Karpas-422 (cell line): ENCODE data around the gene CNTFR. TPM values are rescaled to one million over a fixed set of nuclear protein-coding genes. Genes with fewer than 3 reads are reported as not detected.
A peak's percentile ranks its signal among the peaks of the same experiment; 100 is the strongest.

Experiments used
- DNase-seq: peaks from one replicate; pipeline ENCODE4 v3.0.0-alpha.2; 2015
- H2AFZ ChIP-seq: fragments of 200-600 bp; sonication (generic); 2 replicates; pipeline ENCODE4 v1.6.1; 2014; ENCODE audit warnings: antibody characterized with exemption, low read length, mixed read lengths
- H3K27ac ChIP-seq: fragments of 200-600 bp; sonication (generic); 2 replicates; pipeline ENCODE4 v1.5.1; 2014; ENCODE audit warnings: mild to moderate bottlenecking, low read length, moderate library complexity
- H3K27me3 ChIP-seq: fragments of 200-600 bp; sonication (generic); 2 replicates; pipeline ENCODE4 v1.6.1; 2014; ENCODE audit warnings: low read length, mixed read lengths
- H3K36me3 ChIP-seq: fragments of 200-600 bp; sonication (generic); 2 replicates; pipeline ENCODE4 v1.6.1; 2014; ENCODE audit warnings: low read length, mixed read lengths; ENCODE audit not compliant: insufficient read depth
- H3K4me1 ChIP-seq: fragments of 200-600 bp; sonication (generic); 2 replicates; pipeline ENCODE4 v1.6.1; 2014; ENCODE audit warnings: mild to moderate bottlenecking, low read length, mixed read lengths
- H3K4me2 ChIP-seq: fragments of 200-600 bp; sonication (generic); 2 replicates; pipeline ENCODE4 v1.6.1; 2014; ENCODE audit warnings: low read length, low read depth, mild to moderate bottlenecking; ENCODE audit not compliant: poor library complexity, severe bottlenecking
- H3K4me3 ChIP-seq: fragments of 200-600 bp; sonication (generic); 2 replicates; pipeline ENCODE4 v1.5.1; 2014; ENCODE audit warnings: mild to moderate bottlenecking, antibody characterized with exemption, low read length, mixed read lengths
- H3K79me2 ChIP-seq: fragments of 200-600 bp; sonication (generic); 2 replicates; pipeline ENCODE4 v1.6.1; 2014; ENCODE audit warnings: mild to moderate bottlenecking, low read length, mixed read lengths
- H3K9ac ChIP-seq: fragments of 200-600 bp; sonication (generic); 2 replicates; pipeline ENCODE4 v1.6.0; 2014; ENCODE audit warnings: low read length
- H3K9me2 ChIP-seq: fragments of 200-600 bp; sonication (generic), shearing (Covaris generic); replicated peaks from 2 replicates; pipeline ENCODE4 v1.6.0; 2014; ENCODE audit warnings: mild to moderate bottlenecking, low read length, moderate library complexity; ENCODE audit not compliant: insufficient read depth
- H3K9me3 ChIP-seq: fragments of 300-700, 200-600 bp; sonication (generic); 2 replicates; pipeline ENCODE4 v1.6.1; 2014; ENCODE audit warnings: low read length, mixed read lengths
- H4K20me1 ChIP-seq: fragments of 200-600 bp; sonication (generic); 2 replicates; pipeline ENCODE4 v1.6.1; 2014; ENCODE audit warnings: mild to moderate bottlenecking, antibody characterized with exemption, low read length, low read depth; ENCODE audit not compliant: insufficient read depth
- total RNA-seq: library from RNA; depleted of rRNA; stranded (reverse); fragments of >200 nt; shearing (Covaris generic); gene quantifications from 2 replicates; pipeline ENCODE4 v1.2.3, GENCODE V29; 2014; ENCODE audit warnings: low replicate concordance

The CNTFR gene
- total RNA-seq, 1 experiment from 2014 or later: not detected

DNA sequence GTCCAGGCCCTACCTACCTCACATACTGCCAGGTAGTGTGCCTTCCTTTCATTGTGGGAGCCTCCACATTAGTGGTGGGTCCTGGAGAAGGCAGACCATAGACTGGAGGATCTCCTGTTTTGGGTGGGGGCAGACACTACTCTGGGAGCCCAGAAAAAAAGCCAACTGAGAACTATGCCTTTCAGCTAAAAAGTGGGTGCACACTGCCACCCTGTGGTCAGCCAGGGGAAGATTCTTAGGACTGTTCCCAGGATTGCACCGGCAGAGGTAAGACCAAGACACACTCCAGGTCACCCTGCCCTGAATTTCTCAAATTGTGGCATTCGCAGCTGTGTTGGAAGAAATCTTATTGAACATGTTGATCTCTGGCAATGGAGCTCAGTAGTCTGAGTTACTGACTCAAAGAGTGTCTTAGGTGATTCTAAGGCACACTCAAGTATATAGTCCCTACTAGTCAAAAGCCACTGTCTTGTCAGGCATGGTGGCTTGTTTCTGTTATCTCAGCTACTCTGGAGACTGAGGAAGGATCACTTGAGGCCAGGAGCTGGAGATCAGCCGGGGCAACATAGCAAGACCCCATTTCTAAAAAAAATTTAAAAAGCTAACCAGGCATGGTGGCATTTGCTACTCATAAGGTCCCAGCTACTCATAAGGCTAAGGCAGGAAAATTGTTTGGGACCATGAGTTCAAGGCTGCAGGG is 44.5 kb upstream of the CNTFR start:
- Histone ChIP-seq H3K79me2 (peaks cover 22% of the 10 kb centered on the region), H3K27ac (no peak overlapping the region), H3K36me3 (peaks cover 10% of the 10 kb centered on the region; the same call in 1 of the 2 replicates), H3K4me1 (peaks cover 30% of the 10 kb centered on the region), H4K20me1 (peaks cover 18% of the 10 kb centered on the region), H3K4me2 (no peak overlapping the region), H3K9me3 (no peaks in the 10 kb centered on the region), H3K9ac (no peak overlapping the region), H3K27me3 (no peaks in the 10 kb centered on the region), H3K9me2 (no peaks in the 10 kb centered on the region), H2AFZ (no peak overlapping the region), H3K4me3 (no peak overlapping the region)
- DNase-seq: peak; percentile 89

DNA sequence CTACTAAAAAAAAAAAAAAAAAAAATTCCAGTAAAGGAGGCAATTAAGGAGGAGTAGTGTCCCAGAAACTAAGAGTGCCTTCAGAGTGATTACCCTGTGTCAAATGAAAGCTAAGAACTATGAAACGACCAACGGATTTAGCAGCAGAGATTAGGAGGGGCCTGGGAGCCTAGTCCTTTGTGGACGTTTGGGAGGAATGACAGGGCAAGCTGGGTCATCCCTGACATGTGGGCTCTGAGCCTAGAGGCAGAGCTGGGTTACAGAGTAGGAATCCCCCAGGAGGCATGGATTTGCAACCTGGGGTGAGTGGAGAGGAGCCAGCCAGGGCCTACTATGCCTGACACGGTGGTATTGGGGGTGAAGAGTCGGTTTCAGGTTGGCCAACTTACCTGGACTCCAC is 43.6 kb upstream of the CNTFR start:
- Histone ChIP-seq H3K9me3 (no peaks in the 10 kb centered on the region), H3K36me3 (peaks cover 10% of the 10 kb centered on the region; the same call in 1 of the 2 replicates), H3K4me1 (peaks cover 27% of the 10 kb centered on the region)

DNA sequence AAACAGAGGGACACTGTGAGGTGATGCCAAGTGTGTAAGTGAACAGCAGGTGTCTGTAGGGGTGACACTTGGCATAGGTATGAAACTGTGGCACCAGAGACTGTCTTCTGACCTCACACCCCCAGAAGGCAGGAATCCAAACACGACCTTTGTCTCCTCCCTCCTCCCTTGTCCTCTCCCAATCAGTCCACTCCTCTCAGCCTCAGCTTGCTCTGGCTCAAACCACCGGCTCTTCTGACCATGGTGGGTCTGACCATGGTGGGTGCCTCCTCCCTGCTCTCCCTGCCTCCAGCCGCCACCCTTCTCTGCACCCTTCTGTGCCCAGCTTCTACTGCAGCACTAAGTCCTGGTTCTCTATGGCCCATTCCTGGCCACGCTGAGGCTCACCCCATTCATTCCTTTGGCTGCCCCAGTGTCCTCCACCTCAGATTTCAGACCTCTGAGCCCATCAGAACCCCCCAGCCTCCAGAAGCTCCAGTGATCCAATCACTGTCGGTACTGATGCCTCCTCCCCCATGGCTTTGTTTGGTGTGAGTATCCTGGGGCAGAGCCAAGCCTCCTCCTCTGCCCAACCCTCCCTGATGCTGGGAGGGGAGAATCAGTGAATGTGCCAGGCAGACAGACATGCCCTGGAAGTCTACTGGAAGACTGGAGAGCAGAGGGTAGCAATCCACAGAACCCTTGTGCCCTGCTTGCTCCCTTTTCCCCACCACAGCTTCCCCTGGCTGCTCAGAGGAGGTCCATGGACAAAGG is 41.1 kb upstream of the CNTFR start:
- Histone ChIP-seq H3K79me2 (peaks cover 4% of the 10 kb centered on the region; the same call in 1 of the 2 replicates), H3K9me2 (no peaks in the 10 kb centered on the region), H3K27me3 (0 out of 2 replicates have a peak, but pooled peaks cover 4% of the 10 kb centered on the region), H3K9ac (no peak overlapping the region), H3K4me3 (no peak overlapping the region), H3K4me1 (peaks cover 12% of the 10 kb centered on the region), H3K9me3 (no peaks in the 10 kb centered on the region), H3K36me3 (peaks cover 6% of the 10 kb centered on the region; the same call in 1 of the 2 replicates), H3K27ac (no peak overlapping the region), H3K4me2 (no peak overlapping the region), H4K20me1 (peaks cover 13% of the 10 kb centered on the region), H2AFZ (no peak overlapping the region)
- peak; percentile 38 for DNase-seq

More for the DNA sequence above, 43.6 kb upstream of the CNTFR start:
- Histone ChIP-seq H3K4me2 (no peak overlapping the region), H3K9me2 (no peaks in the 10 kb centered on the region), H2AFZ (no peak overlapping the region), H3K4me3 (no peak overlapping the region), H3K9ac (no peak overlapping the region), H3K27ac (no peak overlapping the region), H4K20me1 (peaks cover 18% of the 10 kb centered on the region), H3K27me3 (no peaks in the 10 kb centered on the region), H3K79me2 (peaks cover 22% of the 10 kb centered on the region)
- no peak for DNase-seq

DNA sequence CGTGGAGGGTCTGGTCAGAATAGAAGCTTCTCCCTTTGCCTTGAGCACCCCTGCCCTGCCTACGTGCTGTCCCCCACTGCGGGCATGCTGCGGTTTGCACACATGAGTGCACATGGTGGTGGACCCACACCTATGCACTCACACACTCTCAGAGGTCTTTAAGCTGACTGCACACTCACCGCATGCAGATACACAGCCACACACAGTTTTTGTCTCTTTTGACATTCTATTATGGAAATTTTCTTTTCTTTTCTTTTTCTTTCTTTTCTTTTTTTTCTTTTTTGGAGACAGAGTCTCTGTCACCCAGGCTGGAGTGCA is 39.9 kb upstream of the CNTFR start:
- peak; percentile 38 for DNase-seq
- peaks cover 7% of the 10 kb centered on the region for H3K4me1 ChIP-seq
- no peaks in the 10 kb centered on the region for H3K79me2 ChIP-seq
- H3K4me3 ChIP-seq: no peak overlapping the region; the same call in 1 of the 2 replicates
- no peak overlapping the region for H2AFZ ChIP-seq
- H3K4me2 ChIP-seq: no peak overlapping the region
- 0 out of 2 replicates have a peak, but pooled peaks cover 3% of the 10 kb centered on the region for H4K20me1 ChIP-seq
- no peak overlapping the region for H3K27ac ChIP-seq
- no peaks in the 10 kb centered on the region for H3K9me3 ChIP-seq
- H3K36me3 ChIP-seq: no peaks in the 10 kb centered on the region
- 0 out of 2 replicates have a peak, but pooled peaks cover 4% of the 10 kb centered on the region for H3K27me3 ChIP-seq
- no peak overlapping the region for H3K9ac ChIP-seq
- no peaks in the 10 kb centered on the region for H3K9me2 ChIP-seq

DNA sequence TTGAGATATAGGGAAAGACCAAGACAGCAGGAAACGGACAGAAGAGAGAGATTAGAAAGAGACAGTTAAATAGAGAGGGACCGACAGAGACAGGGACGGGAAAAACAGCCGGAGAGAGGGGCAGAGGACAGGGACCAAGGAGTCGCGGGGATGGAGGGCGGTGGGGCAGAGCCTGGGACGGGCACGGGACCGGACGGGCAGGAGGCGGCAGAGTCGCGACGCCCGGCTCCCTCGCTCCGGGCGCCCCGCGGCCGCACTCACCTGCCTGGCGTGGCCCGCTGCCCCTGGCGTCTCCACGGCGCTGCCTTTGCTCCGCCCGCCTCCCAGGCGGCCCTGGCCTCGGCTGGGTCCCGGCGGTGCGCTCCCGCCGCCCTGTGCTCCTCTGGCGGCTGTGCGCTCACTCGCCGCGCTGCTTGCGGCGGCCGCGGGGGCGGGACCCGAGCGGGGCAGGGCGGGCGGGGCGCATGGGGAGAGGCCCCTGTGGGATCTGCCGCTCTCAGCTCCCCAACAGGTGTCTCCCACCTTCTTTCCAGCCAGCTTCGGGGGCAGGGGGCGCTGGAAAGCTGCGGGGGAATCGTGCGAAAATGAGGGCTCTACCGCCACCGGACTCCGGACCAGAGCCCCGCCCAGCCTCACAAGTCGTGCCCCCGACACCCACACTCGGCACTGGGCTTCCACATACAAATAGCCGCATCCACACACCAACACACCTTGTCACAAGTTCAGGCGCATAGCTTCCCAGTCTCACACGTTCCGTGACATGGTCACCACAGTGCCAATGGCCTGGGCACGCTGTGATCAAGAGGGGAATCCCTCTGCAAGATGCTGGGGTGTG is 39.3 kb upstream of the CNTFR start, which contains the start of gene ARID3C:
Gene ARID3C (minus strand): TSS at position 411 of the 835 bp plus-strand sequence. CDS start 1,052 bp downstream, outside the sequence.
- no peaks in the 10 kb centered on the region for H3K9me2 ChIP-seq
- no peak within 1 kb of the TSS for H3K27ac ChIP-seq
- H3K27me3 ChIP-seq: 0 out of 2 replicates have a peak, but pooled peaks cover 4% of the 10 kb centered on the region
- no peaks in the 10 kb centered on the region for H3K9me3 ChIP-seq
- peak within 1 kb of the TSS; percentile 16; the same call in 1 of the 2 replicates for H3K4me3 ChIP-seq
- H3K4me1 ChIP-seq: peaks cover 7% of the 10 kb centered on the region
- no peak within 1 kb of the TSS for H3K9ac ChIP-seq
- H3K36me3 ChIP-seq: no peaks in the 10 kb centered on the region
- peak within 1 kb of the TSS; percentile 38 for H3K4me2 ChIP-seq
- no peak within 1 kb of the TSS for H2AFZ ChIP-seq
- DNase-seq: peak; percentile 37
- H3K79me2 ChIP-seq: no peaks in the 10 kb centered on the region
- H4K20me1 ChIP-seq: 0 out of 2 replicates have a peak, but pooled peaks cover 3% of the 10 kb centered on the region

DNA sequence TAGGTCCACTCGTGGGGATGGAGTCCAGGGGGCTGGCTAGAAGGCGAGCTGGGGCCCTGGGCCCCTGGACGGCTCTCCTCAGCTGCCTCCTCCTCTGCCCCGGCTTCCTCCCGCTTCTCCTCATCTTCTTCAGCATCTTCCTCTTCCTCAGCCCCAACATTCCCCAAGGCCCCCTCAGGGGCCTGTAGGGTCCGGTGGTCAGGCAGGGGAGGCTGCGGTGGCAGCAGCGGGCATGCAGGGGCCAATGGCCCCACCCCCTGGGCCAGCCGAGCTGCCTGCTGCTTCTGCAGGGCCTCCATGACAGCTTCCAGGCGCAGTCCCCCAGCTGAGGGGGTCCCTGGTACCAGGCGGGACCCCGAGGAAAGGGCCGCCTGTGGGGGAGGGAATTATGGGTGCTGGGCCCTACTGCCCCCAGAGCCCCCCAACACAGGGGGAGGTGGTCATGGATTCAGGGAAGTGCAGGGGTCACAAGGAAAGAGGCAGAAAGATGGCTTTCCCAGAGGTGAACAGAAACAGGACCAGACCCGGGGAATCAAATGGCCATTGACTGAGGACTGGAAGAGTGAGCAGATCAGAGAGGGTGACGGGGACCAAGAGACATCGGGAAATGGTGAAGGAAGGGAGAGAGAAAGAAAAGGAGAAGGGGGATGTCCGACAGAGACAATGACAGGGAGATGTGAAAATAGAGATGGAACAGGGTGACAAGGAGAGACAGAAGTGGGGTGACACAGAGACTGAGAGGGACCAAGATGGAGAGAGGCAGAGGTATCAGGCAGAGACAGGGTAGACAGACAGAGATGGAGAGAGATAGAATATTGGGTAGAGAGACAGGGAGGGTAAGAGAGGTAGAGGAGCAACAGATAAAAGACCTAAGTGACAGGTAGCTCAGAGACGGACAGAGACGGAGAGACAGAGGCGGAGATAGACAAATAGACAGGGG is 38.5 kb upstream of the CNTFR start:
- peak overlapping the region; percentile 16; the same call in 1 of the 2 replicates for H3K4me3 ChIP-seq
- H2AFZ ChIP-seq: no peak overlapping the region
- DNase-seq: no peak
- 0 out of 2 replicates have a peak, but pooled peaks cover 4% of the 10 kb centered on the region for H3K27me3 ChIP-seq
- H4K20me1 ChIP-seq: 0 out of 2 replicates have a peak, but pooled peaks cover 3% of the 10 kb centered on the region
- no peak overlapping the region for H3K27ac ChIP-seq
- no peaks in the 10 kb centered on the region for H3K9me3 ChIP-seq
- H3K36me3 ChIP-seq: no peaks in the 10 kb centered on the region
- no peaks in the 10 kb centered on the region for H3K9me2 ChIP-seq
- peaks cover 7% of the 10 kb centered on the region for H3K4me1 ChIP-seq
- H3K9ac ChIP-seq: no peak overlapping the region
- H3K79me2 ChIP-seq: no peaks in the 10 kb centered on the region
- peak overlapping the region; percentile 38 for H3K4me2 ChIP-seq

DNA sequence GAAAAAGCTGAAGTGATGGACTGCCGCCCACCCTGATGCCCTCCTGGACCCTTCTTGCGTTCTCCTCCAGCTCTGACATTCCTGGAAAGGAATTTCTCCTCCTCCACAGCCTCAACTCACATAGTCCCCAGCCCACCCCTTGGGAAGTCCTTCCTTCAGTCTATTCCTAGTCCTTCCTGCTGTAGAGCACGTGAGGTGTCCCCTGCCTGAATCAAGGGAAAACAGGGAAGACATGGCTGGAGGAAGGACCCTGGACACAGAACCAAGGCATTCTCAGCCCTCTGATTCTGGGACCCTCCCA is 35.6 kb upstream of the CNTFR start:
- H3K9me3 ChIP-seq: no peaks in the 10 kb centered on the region
- H2AFZ ChIP-seq: no peak overlapping the region
- H3K9me2 ChIP-seq: no peaks in the 10 kb centered on the region
- H3K9ac ChIP-seq: no peak overlapping the region
- no peak overlapping the region for H3K4me2 ChIP-seq
- DNase-seq: no peak
- 0 out of 2 replicates have a peak, but pooled peaks cover 4% of the 10 kb centered on the region for H3K27me3 ChIP-seq
- H3K4me3 ChIP-seq: no peak overlapping the region
- H3K36me3 ChIP-seq: no peaks in the 10 kb centered on the region
- 0 out of 2 replicates have a peak, but pooled peaks cover 2% of the 10 kb centered on the region for H4K20me1 ChIP-seq
- H3K79me2 ChIP-seq: peaks cover under 1% of the 10 kb centered on the region; the same call in 1 of the 2 replicates
- peaks cover 12% of the 10 kb centered on the region for H3K4me1 ChIP-seq
- no peak overlapping the region for H3K27ac ChIP-seq
